GM20431 (cell line): ENCODE data around the gene CNTN2.

ENCODE experiments used
- in situ Hi-C: fragments of 300-500 bp; cut with MseI, MboI; formaldehyde crosslinking; loops from one replicate; pipeline ENCODE4 v1.15.0; 2020; ENCODE audit warnings: low sequenced_read_pairs; ENCODE audit not compliant: unreplicated experiment

Gene CNTN2

DNA sequence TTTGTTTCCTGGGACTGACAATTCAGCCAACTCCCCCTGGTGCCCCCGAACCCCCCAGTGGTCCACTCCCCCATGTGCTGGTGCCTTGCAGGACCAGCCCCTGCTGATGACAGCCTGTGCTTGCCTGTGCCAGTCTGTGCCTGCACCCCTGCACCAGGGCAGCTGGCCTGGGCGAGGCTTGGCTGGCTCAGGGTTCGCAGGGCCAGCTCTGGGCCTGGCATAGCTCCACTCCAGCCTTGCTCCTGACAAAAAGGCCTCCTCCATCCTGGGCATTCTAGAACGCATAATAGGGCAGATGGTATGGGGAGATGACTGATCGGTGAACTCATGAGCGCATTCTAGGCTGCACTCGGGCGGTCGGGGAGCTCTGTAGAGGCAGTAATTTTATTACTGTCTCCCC lies 5.4 kb downstream of the CNTN2 start:
- in situ Hi-C loops = no loop called here

DNA sequence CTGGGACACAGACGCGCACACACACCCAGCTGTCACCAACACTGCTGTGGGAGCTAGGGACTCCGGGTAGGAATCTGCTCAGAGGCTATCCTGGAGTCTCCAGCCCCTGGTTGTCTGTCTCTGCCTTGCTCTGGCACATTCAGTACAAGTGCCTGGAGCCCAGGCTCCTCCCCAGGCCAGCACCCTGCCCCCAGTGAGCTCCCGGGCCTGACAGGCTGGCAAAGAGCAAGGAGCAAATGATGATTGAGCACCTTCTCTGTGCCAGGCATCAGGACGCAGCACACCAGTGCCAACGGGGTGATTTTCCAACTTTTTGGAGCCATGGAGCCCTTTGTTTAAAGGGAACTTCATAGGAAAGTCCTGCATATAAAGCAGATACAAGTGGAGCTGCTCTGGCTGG lies 6.5 kb downstream of the CNTN2 start:
- in situ Hi-C loops = no loop called here

DNA sequence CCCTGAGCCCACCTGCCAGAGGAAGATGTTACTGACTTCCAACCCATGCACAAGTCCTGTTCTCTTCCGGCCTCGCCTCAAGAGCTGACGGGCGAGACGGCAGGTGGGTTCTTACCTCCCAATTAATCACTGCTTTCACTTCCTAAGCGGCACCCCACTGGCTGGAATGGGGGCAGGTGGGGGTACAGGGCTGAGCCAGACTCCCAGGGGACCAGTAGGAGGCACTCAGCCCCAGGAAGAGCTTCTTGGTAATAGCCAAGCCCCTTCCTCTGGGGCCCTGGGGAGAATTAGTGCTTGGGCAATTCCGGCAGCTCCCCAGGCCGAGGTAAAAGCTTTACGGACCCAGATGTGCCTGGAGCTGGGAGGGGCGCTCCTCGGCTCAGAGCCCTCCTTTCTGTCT lies 9.7 kb downstream of the CNTN2 start:
- in situ Hi-C loops = no loop called here

DNA sequence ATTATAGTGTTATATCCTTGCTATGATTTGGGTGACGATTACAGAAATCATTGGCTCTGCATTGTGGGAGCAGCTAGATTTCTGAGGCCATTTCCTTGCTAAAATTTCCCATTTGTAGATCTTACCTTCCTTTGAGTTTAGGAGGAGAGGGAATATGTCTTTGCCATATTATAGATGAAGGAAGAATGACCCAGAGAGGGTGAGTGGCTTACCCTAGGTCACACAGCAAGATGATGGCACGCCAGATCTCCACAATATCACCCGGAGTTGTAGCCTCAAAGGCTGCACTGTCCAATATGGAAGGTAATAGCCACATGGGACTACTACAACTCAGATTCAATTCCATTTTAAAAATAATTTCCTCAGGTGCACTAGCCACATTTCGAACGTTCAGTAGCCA lies 10.3 kb downstream of the CNTN2 start:
- in situ Hi-C loops = no loop called here

DNA sequence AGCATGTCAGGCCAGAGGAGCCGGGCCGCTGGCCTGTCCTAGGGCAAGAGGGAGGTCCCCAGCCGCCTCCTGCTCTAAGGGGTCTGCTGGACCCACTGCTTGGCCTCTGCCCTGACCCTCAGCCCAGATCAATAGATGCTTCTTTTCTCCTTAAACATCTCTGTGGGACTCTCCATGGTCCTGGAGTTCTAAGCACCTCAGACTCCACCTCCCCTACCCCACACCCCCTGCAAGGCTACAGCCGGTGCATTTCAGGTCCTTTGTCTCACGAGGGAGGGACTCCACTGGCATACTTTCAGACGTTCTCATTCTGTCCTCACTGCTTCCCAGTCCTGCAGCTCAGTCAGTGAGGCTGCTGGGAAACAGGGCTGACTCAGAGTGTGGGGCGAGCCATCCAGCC lies 11.0 kb downstream of the CNTN2 start:
- in situ Hi-C loops = no loop called here

DNA sequence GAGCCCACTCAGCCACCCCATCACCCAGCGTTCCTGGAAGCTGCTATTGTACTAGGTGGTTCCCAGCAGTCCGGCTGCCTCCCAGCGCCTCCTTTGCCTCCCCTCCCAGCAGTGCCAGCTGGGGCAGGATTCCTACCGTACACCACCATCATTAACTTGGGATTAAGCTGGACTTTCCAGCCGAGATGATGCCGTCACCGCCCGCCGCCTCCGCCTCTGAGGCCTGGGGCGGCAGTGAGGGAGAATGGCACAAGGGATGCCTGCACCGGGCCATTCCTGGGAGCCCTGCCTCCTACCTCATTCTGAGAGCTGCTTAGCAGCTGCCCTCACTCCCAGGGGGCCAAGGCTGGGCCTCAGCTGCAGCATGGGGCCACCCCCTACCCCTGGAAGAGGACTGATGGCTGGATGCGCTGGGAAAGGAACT lies 13.2 kb downstream of the CNTN2 start:
- in situ Hi-C loops = no loop called here

DNA sequence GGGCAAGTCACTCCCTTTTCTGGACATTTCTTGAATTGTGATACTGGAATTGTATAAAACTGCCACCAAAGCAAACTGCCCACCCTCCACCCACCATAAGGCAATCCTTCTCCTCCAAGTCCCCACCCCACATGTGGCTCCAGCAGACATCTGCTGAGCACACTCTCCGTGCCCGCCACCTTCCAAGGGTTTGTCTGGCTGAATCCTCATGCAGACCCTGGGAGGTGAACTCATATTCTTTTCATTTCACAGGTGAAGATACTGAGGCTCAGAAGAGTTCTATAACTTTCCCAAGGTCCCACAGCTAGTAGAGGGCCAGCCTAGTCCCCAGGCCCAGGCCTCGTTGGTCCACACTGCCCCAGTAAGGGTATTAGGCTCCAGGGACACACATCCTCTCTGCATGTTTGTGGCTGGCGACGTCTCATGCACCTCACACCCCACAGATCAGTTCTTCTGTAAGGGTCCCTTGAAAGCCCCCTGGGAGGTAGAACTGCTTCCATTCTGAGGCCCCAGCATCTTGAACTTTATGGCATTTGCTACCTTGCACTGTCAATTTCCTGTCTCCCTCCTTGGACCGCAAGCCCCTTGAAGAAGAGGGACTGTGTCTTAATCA lies 14.1 kb downstream of the CNTN2 start:
- in situ Hi-C loops = no loop called here

DNA sequence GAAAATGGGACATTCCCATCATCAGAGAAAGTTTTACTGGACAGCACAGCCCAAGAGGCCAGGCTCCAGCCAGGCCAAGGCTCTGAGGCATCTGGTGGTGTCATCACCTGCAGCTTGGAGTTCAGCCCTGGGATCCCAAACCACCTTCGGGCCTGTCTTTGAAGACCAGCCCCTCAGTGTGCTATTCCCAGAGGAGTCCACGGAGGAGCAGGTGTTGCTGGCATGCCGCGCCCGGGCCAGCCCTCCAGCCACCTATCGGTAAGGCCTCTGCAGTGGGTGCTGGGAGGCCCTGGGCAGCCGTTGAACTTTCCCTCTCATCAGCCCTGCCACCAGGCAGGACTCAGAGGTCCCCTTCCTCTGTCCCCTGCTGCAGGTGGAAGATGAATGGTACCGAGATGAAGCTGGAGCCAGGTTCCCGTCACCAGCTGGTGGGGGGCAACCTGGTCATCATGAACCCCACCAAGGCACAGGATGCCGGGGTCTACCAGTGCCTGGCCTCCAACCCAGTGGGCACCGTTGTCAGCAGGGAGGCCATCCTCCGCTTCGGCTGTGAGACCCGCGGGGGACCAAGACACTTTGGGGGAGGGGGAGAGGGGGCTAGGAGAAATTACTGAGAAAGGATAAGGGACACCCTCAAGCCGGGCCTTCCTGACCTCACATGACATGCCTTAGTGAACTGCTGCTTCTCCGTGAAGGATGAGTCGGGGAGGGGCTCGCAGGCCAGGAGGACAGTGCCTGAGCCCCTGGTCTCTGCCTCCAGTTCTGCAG lies 15.0 kb downstream of the CNTN2 start:
- in situ Hi-C loops = no loop called here

DNA sequence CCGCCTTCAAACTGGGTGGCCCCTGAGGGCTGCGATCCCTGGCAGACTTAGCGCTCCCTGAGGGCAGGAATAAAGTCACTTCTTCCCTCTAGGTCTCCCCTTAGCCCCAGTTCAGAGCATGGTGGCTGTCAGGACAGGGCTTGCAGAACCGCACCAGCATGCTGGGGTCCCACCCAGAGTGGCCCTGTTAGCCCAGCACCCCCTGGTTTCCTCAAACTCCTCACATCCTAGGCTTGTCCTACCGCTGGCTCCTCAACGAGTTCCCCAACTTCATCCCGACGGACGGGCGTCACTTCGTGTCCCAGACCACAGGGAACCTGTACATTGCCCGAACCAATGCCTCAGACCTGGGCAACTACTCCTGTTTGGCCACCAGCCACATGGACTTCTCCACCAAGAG lies 15.8 kb downstream of the CNTN2 start:
- in situ Hi-C loops = no loop called here

DNA sequence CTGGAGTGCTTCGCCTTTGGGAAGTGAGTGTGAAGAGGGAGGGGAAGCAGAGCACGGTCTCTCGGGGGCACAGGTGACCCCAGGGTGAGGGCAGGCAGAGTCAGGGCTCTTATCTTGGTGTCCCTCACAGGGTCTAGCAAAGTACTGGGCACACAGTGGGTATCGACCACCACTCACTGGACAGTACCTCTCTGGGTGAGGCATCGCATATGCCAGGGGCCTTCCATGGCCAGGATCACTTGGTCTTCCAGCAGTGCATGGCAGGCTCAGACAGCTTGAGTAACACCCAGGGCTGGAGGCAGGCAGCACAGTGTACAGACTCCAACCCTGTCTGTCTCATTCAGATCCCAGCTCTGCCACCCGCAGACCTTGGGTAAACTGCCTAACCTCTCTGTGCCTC lies 16.6 kb downstream of the CNTN2 start:
- in situ Hi-C loops = no loop called here

DNA sequence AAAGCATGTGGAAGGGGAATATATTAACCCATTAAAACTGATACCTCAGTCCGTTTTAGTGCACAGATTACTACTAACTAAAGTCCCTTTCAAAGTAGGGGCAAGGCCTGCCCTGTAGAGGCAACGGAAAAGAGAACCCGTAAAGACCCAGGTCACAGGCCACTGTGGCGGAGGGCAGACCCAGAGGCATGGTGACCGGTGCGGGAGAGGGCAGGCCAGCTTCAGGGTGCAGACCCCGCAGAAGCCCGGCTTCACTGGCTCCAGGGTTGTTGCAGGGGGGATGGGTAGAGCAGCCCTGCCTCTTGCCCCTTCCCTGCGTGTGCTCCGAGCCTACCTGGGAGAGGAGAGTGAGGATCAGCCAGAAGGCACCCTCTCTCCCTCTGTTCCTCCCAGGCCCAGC lies 17.7 kb downstream of the CNTN2 start:
- in situ Hi-C loops = no loop called here

DNA sequence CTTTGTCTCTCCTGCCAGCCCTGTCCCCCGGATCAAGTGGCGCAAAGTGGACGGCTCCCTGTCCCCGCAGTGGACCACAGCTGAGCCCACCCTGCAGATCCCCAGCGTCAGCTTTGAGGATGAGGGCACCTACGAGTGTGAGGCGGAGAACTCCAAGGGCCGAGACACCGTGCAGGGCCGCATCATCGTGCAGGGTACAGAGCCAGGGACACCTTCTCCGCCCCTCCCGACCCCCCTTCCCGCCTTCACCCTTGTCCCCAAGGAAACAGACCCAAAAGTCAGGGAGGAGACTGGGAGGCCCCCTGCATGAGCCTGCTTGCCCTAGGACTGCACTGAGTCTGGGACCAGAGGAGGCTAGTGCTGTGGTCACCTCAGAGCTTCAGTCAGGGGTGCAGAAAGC lies 18.2 kb downstream of the CNTN2 start:
- in situ Hi-C loops = no loop called here

DNA sequence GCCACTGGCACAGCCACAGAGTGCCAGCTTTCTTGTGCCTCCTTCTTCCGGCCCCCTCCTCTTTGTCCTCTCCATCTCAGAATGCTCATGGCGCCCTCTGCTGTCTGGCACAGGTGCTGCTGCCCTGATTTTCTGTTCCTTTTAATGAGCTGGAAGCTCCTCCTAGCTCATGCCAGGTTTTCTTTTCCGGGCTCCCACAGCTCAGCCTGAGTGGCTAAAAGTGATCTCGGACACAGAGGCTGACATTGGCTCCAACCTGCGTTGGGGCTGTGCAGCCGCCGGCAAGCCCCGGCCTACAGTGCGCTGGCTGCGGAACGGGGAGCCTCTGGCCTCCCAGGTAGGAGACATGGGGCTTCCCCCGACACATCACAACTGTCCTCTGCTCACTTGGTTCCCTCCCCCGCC lies 18.7 kb downstream of the CNTN2 start:
- in situ Hi-C loops = no loop called here

DNA sequence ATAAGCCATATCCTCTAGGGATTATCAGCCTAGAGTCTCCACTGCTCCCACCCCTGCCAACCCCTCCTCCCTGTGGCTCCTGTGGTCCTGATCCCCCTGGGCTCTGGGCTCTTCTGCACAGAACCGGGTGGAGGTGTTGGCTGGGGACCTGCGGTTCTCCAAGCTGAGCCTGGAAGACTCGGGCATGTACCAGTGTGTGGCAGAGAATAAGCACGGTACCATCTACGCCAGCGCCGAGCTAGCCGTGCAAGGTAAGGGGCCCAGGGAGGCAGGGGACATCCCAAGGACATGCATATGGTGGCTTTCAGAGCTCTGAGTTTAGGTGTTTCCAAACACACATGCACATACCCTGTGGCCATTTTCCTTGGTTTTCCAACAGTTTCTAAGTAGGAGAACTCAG lies 19.3 kb downstream of the CNTN2 start:
- in situ Hi-C loops = no loop called here

DNA sequence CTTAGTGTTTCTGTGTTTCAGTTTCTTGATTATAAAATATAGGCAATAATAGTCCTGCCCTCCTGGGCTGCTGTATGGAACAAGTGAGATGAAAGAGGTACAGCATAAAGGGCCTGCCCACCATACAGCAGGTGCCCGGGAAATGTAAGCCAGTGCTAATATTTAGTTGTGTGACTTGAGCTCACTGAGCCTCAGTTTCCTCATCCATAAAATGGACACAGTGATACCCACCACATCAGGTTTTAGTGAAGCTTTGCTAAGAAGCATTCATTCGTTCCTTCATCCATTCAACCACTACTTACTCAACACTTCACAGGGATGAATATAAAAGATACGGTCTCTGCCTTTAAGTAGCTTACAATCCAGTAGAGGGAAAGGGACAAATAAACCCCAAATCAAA lies 19.9 kb downstream of the CNTN2 start:
- in situ Hi-C loops = no loop called here

DNA sequence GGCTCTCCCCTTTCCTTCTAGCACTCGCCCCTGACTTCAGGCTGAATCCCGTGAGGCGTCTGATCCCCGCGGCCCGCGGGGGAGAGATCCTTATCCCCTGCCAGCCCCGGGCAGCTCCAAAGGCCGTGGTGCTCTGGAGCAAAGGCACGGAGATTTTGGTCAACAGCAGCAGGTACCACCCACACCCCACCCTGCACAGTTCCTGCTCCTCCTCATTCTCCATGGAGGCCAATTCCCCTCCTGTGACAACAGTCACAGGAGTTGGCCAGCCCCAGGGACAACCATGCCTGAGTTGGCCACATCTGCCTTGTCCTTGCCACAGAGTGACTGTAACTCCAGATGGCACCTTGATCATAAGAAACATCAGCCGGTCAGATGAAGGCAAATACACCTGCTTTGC lies 21.3 kb downstream of the CNTN2 start:
- in situ Hi-C loops = no loop called here

DNA sequence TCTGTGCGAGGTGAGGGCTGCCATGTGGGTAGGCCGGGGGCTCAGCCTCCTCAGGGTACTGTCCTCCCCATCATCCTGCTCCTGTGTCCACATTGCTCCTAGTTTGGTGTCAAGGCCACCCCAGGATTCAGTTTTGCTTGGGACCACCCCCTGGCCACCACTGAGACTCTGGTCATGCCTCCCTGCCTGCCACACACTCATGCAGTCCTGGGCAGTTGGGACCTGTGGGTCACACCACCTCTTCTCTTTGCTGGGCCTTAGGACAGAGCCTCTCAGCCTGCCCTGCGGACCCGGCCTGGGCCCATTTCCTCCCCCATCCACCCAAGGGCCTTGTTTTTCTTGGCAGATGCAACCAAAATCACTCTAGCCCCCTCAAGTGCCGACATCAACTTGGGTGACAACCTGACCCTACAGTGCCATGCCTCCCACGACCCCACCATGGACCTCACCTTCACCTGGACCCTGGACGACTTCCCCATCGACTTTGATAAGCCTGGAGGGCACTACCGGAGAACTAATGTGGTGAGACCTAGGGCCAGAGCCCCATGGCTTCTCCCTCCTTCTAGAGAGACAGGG lies 21.8 kb downstream of the CNTN2 start:
- in situ Hi-C loops = no loop called here

DNA sequence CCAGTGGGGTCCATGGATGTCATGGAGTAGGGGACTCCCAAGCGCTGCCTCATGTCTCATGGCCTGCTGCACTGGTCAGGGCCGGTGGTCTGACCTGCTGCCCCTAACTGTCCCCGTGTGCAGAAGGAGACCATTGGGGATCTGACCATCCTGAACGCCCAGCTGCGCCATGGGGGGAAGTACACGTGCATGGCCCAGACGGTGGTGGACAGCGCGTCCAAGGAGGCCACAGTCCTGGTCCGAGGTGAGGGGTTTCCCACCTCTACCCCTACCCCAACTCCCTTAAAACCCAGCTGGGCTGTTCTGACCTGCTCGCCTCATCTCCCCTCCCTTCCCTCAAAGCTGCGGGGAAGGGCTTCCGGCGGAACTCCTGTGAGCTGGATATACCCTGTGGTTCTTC lies 22.7 kb downstream of the CNTN2 start:
- in situ Hi-C loops = no loop called here

DNA sequence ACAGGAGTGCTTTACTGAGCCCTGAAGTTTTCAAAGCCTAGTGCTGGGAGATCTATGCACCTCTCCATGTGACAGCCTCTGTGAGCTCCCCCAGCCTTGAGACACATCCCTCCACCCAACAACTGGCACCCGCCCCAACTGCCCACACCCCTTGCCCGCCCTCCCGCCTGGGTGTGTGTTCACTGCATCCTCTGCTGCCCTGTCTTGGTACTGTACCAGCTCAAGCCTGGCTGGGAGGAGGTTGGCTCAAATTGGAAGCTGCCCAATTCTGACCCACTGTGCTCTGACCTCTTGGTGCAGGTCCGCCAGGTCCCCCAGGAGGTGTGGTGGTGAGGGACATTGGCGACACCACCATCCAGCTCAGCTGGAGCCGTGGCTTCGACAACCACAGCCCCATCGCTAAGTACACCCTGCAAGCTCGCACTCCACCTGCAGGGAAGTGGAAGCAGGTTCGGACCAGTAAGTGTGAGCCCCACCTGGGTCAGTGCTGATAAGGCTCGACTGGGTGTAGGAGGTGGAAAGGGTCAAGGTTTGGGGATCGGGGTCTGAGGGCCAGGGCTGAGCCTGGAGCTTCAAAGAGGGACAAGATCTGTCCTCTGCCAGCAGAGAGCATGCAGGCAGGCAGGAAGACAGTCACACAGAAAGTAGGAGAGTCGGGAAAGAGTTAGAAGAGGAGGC lies 23.3 kb downstream of the CNTN2 start:
- in situ Hi-C loops = no loop called here

DNA sequence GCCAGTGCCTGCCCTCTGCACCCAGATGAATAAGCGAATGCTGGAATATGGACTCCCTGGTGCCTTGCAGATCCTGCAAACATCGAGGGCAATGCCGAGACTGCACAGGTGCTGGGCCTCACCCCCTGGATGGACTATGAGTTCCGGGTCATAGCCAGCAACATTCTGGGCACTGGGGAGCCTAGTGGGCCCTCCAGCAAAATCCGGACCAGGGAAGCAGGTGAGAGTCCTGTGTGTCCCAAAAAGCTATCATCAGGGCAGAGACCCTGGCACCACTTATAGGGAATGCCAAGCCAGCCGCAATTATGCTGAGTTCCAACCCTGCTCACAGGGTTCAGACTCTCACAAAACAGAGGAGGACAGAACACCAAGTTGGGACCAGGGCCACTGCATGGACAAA lies 24.0 kb downstream of the CNTN2 start:
- in situ Hi-C loops = no loop called here

DNA sequence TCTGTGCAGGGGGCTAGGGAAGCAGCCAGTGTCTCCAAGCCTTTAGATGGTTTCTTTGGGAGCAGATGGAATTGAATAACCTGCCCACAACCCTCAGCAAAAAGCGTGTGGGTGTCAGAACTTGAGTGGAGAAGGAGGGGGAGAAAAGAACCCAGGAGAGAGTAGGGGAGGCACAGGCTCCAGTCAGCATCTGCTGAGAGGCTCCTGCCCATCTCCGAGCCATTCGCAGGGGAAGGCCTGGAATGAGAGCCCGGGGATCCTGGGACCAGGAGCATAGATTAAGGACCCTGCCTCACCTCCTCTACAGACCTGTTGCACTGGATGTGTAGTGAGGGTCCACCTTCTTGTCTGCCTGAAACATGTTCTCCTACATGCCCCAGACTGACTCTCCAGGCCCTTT lies 25.0 kb downstream of the CNTN2 start:
- in situ Hi-C loops = no loop called here
